Hindlimb muscle (tissue), 1 donor: ENCODE measurements around the gene YIF1A. TPM values are rescaled to one million over a fixed set of nuclear protein-coding genes. Genes with fewer than 3 reads are reported as not detected.
"Not testable (repeated sequence)": the region's sequence is repeated elsewhere in the genome, so short reads cannot be mapped to it uniquely, and the experiment has no call there.

Source experiments
- DNase-seq: peaks from one replicate; pipeline ENCODE4 v3.0.0-alpha.2; 2013
- polyA plus RNA-seq: library from polyadenylated mRNA; unstranded; fragments of 120-200 nt; gene quantifications from one replicate; pipeline ENCODE4 v1.2.1, GENCODE V29; 2013; ENCODE audit not compliant: insufficient read length

YIF1A gene
- polyA plus RNA-seq, 1 donor, result 42.6 TPM

DNA sequence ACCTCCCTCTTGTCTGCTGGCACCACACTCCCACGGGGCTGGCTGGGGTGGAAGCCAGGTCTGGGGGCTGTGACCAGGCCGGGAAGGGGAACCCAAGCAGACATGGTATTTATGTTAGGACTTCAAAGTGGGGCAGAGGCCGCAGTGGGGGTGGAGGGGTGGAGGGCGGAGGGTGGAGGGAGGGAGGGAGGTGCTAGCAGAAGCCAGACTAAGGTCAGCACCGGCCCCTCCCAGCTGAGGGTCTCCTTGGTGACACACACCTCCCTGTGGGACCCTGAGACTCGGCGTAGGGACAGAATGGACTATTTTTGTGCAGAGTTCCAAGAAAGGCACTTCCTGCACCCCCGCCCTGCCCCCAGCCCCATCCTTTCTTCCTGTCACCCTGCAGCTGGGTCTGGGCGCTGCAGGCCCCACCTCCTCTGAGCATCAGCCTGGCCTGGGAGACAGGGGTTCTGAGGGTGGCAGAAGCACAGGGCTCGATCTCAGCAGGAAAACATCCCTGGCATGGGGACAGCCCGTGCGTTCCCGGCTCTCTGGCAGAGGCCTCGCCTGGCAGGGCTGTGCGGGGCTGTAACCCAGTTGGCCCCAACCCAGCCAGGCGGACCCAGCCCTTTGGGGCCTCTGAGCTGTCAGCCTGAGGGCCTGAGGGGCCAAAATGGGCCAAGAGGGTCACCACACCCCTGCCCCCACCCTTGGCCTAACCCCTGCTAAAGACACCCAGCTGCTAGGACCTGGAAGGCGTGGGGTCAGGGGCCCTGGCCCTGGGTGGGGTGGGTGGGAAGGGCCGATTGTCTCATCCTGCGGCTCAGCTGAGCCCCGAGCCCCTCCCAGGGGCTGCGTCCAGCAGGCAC is 37.5 kb upstream of the YIF1A start:
- no peak for DNase-seq

DNA sequence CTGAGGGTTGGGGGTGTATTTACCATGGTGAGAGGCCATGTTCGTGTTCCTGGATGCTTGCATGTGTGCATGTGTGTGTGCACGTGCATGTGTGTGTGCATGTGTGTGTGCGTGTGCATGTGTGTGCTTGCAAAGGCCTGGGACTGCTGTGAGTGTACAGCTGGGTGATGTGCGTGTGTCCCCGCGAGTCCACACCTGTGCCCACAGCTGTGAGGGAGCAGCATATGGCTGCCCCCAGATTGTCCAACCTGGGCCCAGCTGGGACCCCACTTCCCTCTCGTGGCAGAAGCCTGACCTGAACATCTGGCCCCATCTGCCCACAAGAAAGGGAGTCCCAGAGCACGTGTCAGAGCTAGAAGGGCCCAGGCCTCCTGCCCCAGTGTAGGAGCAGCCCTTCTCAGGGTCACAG is 36.3 kb upstream of the YIF1A start:
- DNase-seq, result no peak

DNA sequence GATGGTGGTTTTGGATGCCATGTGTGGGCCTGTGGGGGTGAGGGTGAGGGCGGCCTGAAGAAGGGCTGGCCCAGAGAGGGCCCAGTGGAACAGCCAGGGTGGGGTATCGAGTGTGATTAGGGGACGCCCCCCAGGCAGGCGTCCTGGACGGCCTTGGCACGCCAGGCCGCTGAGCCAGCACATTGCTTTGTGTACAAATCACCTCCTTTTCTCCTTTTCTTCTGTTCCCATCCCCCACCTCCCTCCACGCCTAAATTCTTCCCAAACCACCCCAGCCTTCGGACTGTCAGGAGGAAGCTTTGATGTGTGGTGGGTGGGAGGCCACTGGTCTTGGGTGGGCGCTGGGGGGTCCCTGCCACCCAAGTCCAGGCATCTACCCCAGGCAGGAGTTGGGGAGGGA is 35.7 kb upstream of the YIF1A start:
- DNase-seq, result no peak

DNA sequence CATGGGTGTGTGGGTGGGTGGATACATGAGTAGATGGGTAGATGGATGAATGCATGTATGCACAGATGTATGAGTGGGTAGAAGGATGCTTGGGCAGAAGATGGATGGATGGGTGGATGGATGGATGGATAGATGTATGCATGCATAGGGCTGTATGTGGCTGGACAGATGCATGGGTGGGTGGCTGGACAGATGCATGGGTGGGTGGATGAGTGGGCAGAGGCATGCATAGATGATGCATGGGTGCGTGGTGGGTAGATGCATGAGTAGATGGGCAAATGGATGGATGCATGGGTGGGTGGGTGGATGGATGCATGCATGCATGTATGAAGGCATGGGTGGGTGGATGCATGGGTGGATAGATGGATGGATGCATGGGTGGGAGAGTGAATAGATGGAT is 34.7 kb upstream of the YIF1A start:
- no peak for DNase-seq

DNA sequence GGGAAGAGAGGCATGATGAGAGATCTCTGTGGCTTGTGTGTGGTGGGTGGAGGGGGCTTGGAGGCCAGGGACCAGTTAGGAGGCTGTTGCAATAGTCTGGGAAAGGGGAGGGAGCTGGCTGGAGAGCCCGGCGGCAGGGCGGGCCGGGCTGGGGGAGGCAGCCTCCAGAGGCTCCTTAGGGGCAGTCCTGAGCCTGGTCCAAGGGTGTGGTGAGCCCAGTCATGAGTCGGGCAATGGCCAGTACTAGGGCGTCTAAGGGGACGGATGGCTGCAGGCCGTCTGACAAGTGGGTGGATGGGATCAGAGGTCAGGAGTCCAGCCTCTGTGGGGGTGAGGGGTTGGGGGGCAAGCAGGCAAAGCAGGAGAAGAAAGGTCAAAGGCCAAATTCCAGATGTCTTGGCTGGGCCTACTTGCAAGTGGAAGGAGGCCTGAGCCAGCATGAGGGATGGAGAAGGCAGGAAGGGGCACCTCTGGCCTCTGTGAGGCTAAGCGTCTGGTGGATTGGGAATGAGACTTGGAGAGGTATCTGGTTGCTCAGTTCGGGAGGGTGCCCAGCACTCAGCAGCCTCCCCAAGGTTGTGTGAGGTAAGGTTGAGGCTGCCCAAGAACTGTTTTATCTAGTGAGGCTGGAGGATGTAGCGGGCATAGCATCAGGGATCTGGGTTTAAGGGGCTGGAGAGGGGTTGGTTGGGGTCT is 33.9 kb upstream of the YIF1A start:
- DNase-seq, result no peak

DNA sequence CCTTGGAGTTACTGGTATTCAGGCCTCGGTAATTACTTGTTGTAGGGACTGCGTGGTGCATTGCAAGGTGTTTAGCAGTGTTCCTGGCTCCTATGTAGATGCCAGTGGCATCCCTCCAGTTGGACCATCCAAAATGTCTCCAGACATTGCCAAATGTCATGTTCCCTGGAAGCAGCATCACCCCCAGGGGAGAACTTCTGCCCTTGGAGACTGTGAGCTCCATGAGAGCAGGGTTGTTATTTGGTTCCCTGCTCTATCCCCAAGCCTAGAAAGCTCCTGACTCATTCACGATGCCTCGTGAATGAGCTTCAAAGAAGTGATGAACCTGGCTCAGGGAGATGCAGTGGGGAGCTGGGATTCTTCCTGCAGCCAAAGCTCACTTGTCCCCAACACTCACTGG is 32.7 kb upstream of the YIF1A start:
- no peak for DNase-seq

DNA sequence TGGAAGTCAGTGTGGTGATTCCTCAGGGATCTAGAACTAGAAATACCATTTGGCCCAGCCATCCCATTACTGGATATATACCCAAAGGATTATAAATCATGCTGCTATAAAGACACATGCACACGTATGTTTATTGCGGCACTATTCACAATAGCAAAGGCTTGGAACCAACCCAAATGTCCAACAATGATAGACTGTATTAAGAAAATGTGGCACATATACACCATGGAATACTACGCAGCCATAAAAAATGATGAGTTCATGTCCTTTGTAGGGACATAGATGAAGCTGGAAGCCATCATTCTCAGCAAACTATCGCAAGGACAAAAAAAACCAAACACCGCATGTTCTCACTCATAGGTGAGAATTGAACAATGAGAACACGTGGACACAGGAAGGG is 31.8 kb upstream of the YIF1A start:
- not testable (repeated sequence) for DNase-seq

DNA sequence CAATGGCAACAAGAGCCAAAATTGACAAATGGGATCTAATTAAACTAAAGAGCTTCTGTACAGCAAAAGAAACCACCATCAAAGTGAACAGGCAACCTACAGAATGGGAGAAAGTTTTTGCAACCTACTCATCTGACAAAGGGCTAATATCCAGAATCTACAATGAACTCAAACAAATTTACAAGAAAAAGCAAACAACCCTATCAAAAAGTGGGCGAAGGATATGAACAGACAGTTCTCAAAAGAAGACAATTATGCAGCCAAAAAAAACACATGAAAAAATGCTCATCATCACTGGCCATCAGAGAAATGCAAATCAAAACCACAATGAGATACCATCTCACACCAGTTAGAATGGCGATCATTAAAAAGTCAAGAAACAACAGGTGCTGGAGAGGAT is 31.3 kb upstream of the YIF1A start:
- DNase-seq, result not testable (repeated sequence)

DNA sequence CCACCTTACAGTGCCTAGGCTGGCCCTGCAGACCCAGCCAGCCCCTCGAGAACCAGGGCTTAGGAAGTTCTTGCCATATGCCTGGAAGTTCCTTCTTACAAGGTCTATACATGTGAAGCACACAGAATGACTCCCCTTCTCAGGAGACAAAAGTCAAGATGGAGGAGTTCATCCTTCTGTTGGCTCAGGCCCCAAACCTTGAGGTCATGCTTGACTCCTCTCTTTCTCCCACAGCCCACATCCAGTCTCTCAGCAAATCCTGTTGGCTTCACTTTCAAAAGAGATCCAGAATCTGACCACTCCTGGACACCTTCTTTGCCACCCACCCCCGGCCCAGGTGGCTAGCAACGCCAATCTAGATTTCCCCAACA is 29.6 kb upstream of the YIF1A start:
- DNase-seq, result no peak

DNA sequence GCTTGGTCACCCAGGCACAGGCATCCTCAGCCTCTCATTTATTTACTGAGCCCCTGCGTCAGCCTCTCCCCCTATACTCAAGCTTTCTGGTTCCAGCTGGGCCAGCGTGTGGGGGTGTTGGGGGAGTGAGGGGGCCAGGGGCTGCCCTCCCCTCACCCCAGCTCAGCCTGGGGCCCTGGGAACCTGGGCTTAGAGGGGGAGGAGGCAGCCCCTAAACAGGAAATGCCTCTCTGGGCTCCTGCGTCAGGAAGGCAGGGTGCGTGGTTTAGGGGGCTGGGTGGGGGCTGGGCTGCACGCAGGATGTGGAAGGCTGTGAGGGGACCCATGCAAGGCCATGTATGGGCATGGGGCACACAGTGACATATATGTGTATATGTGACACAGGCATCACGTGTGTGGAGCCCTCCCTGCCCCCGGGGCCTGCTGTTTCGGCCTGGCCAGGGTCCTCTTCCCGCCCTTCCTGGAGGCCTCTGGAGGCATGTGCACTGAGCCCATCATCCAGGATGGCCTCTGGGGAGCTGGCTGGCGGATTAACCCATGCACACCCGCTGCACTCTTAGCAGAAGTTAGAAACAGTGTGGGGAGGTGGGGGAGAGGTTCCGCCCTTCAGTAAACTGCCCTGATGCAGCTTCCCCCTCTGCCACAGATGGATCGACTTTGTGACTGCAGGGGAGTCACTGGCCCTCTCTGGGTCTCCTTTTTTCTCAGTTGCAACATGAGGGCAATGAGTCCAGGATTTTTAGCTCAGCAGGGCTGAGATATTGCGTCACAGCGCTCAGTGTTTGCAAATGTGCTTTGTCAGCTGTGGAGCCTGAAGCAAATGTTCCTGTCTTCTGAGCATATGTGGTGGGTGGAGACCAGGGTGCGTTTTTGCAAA is 29.0 kb upstream of the YIF1A start:
- DNase-seq, result no peak

DNA sequence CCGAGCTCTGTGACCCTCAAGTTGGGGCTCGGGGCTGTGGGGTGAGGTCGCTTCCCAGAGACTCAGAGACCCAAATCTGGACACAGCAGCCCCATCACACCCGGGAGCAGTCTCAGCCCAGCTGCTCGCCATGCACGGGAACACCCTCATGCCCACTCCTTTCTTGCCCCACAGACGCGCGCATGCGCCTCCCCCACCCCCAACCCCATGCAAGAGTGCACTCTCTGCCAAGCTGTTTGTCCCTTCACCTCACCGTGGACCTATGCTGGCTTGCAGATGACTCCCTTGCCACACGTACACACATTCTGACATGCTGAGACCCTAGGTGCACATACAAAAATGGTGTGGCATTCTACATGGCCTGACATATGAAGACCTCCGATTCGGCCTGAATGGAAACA is 28.4 kb upstream of the YIF1A start:
- DNase-seq, result no peak

DNA sequence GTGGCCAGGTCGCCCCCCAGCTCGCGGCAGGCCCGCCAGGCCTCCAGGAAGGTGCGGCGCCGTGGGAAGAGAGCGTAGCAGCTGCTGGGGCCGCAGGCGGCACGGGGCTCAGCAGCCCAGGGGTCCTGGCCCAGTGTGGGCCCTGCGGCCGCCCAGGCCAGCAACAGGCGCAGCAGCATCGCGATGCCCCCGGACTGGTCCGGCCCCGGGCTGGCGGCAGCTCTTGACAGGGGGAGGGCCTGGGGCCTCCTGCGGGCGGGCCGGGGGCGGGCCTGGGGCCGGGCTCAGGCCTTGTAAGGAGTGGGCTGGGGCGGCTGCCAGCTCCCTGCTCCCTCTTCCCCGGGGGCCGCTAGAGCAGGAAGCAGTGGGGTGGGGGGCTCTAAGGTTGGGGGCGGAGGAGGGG is 27.9 kb upstream of the YIF1A start, which contains the start of gene CD248:
Gene CD248, minus strand, starts transcription at position 196 of the 403 bp plus-strand sequence. Its CDS starts 17 bp downstream, at position 179.
- DNase-seq, result peak; percentile 87

DNA sequence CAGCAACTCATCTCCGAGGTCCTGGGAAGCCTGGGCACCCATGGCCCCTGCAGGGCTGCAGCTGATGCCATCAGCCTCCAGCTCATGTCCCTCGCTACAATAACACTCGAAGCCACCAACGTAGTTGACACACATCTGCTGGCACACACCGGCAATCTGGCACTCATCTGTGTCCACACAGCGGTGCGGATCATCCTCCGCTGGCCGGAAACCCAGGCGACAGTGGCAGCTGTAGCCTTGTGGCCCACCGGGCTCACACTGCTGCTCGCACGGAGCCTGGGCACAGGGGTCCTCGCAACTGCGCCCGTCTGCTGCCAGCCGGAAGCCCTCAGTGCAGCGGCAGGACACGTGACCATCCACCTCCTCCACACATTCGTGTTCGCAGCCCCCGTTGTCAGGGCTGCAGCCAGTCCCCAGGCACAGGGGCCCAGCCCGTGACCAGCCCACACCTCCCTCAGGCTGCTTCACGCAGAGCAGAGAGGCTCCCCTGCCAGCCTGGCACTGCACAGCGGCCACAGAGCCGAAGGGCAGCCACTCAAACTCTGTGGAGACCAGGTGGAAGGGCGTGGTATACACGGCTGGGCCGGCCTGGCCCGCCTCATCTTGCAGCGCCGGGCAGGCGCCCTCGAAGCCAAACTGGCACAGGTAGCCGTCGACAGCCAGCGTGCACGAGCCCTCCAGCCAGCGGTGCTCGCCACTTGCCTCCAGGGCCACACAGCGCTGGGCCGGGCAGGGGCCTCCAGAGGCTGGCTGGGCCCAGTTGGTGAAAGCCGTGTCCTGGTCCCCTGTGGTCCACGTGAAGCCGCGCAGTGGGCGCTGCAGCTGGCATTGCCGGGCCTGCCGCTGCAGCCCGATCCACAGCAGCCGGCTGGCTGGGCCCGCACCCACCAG is 27.2 kb upstream of the YIF1A start:
- no peak for DNase-seq

DNA sequence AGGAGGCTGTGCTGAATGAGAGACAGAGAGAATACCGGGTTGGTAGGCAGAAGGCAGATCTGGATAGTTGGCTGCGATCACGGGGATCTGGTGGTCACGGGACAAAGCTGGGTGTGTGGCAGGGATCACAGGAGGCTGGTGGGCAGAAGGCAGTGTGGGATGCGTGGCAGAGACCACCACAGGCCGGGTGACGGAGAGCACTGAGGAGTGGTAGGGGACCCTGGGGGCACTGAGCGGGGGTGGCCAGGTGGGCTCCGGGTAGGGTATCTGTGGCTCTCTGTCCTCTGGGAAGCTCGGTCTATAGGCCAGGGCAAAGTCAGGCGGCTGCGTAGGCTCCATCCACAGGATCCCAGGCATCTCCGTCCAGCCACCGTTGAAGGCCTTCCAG is 26.5 kb upstream of the YIF1A start:
- DNase-seq, result no peak

DNA sequence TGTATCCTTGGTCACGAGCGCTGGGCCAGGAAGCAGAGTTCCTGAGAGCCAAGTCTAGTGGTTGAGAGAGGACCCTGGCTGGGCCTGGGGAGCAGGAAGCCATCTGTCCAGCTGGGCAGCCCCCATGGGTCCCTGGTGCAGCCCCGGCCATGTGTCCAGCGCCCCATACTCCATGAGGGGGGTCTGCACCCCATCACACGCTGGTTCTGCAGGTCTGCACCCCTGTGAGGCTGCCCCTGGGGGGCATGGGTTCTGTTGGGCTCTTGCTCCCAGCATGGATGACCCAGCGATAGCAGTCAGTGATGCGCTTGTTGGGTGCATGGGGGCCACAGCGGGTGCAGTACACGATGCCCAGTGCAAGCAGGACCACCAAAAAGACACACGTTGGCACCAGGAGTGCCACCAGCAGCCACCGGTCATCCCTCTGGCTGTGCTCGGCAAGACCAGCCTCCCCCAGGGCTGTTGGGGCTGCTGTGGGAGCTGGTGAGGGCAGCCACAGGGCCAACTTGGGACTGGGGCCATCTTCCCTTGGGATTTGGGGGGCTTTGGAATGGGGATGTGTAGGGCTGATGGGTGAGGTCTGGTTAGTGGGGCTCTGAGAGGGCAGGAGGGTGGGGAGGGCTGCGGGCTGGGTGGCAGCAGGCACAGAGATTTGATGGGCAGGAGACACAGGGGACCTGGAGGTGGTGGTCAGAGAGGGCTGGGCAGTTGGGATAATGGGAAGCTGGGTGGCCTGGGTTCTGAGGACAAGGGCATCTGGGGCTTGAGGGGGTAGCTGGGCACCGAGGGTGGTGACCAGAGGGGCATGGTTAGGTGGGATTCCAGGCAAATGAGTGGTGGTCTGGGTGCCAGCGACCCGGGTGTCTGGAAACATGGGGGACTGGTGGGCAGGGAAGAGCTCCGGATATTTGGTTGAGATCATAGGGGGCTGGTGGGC is 25.9 kb upstream of the YIF1A start:
- DNase-seq, result no peak

DNA sequence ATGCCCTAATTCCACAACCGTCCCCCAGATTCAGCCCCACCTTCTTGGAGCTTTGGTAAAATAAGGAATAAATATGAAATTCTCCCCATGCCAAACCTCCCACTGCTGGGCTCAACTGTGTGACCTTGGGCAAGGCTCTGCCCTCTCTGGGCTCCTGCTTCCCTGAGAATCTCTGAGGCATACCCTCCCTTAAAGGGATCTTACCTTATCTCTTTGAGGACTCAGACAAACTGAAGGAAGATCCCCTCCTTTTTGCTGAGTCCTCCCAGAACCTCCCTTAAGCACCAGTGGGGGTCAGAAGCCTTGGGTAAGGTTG is 25.2 kb upstream of the YIF1A start:
- no peak for DNase-seq

DNA sequence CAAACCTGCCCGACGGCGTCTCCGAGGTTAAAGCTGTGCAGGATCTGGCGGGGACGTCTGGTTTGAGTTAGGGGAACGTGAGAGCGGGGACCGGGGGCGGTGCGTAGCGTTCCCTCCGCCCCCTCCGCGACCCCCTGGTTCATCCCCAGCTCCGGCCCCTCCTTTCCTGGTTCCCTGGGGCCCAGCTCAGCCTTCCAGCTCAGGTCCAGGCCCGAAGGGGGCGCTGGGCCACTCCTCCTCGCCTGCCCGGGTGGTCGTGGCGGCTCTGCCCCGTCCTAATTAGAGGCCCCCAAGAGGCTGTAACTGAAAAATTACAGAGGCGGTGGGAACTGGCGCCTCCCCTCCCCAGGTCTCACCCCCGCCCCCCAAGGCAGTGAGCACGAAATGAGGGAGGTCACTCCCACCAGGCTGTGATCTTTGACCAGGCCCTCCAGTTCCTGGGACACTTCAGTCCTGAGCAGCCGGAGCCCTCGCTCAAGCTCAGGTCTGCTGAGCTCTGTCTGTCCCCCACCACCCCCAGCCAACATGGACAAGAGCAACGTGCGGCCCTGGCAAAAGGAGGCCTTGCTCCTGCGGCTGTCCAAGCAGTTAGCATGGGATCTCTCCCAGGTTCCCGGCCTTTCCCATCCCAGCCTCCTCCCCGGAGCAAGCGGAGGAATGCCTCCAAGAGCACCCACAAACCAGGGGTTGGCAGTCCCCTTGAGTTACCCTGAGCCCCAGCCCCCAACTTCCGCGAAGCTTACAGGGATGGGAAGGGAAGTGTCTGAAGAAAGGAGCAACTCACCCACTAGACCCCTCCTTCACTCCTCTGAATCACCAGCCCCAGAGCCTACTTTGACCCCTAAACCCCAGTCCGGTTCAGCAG is 24.6 kb upstream of the YIF1A start:
- DNase-seq, result peak; percentile 86

DNA sequence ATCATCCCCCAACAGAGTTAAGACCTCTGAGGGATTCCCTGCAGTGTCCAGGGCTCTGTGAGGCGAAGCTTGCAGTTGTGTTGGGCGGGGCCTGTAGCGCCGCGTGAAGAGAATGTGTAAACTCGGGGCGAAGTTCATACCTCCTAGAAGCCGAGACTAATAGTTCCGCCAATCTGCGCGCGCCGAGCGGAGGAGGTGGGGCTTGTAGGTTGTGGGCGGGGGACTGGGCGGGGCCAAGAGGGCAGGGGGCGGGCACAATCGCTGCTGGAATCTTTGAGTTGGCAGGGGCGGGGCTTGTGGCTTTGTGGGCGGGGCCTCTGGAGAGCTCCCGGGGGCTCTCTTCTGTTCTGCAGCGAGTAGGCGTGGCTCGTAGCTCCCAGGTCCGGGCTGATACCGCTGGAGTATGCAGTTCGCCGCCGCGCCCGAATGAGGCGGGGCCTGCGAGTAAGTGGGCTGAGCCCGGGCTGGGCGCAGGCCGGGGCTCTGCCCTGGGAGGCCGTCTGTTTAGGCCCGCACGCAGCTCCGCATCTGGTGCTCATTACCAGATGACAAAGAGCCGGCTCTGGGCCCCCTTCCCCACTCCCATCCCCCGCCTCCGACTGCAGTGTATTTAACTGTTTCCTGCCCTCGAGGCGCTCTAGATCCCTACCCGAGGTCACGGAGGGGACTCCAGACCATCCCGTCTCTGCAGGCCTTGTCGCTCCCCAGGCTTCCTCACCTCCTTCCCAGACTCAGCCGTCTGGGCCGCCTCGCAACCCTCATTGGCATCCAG is 23.8 kb upstream of the YIF1A start:
- DNase-seq, result peak; percentile 98

DNA sequence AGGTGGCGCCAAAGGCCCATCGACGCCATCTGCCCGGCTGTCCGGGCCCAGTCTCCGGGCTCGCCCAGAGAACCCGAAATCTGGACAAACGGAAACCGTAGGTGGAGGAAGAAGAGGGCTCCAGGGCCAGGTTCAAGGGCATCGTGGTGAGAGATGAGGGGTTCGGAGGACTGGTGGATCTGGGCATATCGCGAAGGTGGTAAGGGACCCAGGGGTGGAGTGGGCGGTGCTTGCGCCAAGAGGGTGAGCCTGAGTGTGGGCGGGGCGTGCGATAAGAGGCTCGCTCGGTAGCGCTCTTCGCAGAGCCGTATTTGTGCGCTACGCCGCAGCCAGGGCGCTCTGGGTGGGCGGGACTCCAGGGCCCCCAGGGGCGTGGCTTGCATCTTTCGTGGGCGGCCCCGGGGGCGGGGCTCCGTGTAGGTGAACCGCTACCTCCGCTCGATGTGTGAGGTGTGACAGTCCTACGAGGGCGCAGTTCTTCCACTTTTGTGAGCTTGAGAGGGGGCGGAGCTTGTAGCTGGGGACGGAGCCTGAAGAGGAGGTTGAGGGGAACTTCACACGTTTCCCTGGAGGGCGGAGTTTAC is 23.1 kb upstream of the YIF1A start:
- peak; percentile 95 for DNase-seq
